Stimulated activated CD8-positive, alpha-beta memory T cell treated with anti-CD3 and anti-CD28 coated beads, Interleukin-4, amount 100 ng/mL, for 1 hour (primary cell): ENCODE results near the gene TMEM140.

Source experiments
- DNase-seq, 2 donors: peaks; one replicate each; pipeline ENCODE4 v3.0.0-alpha.2; 2020; ENCODE audit warnings: low read depth in 2 of 2, low spot score in 1 of 2

Gene TMEM140

GRCh38 chr7:135192914-135193536 lies 45.2 kb downstream of the TMEM140 start:
- no peak for DNase-seq

DNA sequence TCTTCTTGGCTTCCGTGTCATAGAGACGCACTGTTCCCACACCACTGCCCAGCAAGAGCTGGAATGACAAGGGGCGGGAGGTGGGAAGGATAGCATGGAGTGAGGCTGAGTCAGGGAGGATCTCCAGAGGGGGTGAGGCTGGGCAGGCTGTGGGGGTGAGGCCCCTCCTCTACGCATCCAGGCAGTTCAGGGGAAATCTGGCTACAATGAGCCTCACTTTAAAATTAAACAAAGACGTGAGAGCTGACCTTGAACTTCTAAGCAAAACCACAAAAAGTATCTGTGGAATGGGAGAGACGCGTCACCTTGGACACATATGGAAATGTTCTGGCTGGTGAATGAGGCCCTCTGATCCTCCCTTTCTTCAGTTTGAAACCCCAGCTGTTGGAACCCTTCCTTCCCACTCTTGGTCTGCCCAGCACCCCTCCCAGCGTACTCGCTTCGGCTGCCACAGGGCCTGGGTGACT lies 45.8 kb downstream of the TMEM140 start:
- DNase-seq = no peak

DNA sequence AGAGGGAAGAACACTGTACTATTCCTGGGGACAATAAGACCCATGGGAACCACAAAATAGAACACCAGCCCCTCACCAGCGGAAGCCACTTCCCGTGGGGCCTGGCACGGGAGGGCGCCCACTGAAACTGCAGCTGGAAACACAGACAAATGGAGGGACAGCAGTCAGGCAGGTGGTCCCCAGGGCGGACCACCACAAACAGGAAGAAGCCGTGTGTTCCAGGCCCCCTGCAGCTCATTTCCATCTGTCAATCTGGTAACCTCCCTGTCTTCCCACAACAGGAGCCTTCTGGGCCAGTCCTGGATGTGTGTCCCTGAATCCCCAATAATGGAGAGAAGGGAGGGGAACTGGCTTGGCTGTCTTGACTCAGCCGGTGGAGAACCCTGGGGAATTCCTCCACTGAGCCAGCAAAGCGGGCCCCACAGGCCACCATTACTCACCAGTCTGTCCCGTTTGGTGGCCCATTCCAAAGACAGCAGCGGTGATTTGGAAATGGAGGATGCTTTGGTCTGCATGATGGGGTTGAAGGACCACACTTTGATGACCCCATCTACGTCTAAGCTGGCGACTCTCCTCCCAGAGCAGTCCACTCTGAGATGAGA lies 46.7 kb downstream of the TMEM140 start:
- DNase-seq = no peak

DNA sequence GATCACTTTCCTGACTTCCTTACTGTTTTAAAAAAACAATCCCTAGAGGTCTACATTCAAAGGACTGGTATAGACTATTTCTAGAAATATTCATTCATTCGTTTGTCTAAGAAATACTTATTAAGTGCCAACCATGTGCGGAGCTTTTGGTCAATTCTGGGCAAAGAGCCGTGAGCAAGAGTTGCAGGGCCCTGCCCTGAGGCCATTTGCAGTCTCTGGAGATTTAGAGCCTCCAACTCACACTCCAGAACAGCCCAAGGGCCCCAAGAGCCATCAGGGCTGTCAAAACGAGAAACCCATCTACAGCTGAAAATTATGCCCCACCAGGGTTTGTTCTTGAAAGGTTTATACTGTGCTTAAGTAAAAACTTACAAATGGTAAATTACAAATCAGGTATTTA lies 47.3 kb downstream of the TMEM140 start:
- DNase-seq = no peak

DNA sequence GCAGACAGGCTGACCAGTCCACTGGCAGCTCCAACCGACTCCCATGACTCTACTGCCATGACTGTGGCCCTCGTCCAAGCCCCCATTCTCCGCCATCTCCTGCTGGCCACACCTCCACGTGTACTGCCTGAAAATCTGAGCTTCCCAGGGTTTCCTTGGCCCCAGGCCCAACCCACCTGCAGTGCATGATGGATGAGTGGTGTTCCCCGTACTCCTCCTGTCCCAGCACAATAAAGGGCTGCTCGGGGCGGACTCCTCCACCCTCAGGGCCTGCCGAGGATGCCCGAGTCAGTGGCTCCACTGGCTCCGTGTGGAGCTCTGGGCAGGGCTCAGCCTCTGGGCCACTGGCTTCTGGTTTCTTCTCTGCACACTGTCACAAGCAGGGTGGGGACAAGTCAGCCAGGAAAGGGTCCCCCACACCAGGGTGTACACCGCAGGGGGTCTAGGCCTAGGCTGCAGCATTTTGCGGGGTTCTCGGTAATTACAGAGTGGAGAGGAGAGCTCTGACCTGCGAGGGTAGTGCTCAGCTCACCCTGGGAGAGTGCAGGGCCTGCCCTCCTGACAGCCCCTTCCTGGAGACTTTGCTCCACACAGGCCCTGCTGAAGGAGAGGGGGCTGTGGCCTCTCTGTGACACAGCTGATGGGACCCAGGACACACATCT lies 48.2 kb downstream of the TMEM140 start:
- no peak for DNase-seq

- DNase-seq = no peak
These were observed 49.5 kb downstream of the TMEM140 start for GRCh38 chr7:135197343-135197742.

DNA sequence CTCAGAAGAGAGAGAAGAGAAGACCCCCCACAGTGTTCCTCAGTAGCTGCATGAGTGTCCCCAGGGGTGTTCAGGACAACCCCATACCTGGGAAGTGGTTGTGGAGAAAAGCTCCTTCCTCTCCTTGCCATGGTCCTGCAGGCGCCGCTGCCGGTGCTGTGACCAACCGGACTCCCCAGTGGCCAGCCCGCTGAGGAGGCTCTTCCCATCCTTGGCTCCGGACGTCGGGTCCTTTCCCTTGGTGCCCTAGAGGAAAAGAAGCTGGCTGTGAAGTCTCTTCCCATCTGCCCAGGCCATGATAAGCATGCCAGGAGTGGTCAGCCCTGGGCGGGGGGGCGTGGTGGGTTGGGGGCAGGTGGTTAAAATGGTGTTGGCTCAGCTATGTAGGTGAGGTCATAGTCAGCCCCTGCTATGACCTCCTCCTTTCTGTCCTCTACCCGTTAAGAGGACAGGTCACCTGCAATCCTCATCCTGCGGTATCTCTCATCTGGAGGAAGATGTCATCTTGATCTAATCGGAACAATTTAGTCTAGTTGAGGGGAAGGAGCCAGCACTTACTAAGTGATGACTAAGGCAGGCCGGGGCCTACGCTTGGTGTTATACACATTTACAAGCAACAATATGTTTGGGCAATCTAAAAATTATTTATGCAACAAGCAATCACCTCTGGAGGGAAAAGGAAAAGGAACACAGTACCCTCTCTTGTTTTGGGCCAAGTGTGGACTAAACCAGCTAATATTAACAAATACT lies 50.2 kb downstream of the TMEM140 start:
- DNase-seq = no peak

DNA sequence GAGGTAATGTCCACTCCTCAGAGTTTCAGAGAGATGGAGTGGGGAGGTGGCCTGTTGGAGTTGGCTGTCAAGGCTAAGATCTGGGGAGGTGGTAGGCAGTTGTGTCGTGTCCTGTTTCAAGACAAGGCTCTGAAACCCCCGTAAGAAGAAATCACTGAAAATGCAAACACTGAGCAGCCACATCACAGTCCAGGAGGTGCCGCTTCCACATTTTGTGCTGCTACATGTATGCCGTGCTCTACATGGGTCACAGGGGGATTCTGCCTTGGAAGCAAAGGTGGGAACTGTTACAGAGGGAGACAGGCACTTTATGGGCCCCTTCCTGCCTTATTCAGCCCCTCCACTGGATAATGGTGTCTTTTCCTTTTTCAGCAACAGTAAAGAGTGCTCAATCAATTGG lies 51.6 kb downstream of the TMEM140 start:
- no peak for DNase-seq

- DNase-seq = no peak
These were observed 53.0 kb downstream of the TMEM140 start for GRCh38 chr7:135200821-135201331.

DNA sequence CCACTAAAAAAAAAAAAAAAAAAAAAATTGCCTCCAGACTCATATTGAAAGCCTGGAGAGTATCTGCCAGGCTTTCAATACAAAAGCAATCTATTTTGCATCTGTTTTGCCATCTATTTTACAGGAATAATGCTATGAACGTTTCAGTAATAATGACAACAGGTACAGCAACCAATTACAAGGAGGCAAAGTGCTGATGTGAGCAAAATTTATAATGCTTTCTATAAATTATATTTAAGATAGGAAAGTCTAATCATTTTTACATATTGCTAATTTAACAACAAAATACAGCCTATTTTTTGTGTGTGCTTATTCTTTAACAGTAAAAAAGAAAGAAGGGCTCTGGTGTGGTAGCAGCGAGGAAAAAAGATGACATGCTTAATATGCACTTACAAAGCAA lies 53.5 kb downstream of the TMEM140 start:
- DNase-seq = no peak

- DNase-seq = no peak
These were observed 56.5 kb downstream of the TMEM140 start for GRCh38 chr7:135204341-135204749.

- no peak for DNase-seq
These were observed 57.0 kb downstream of the TMEM140 start for GRCh38 chr7:135204876-135205275.

DNA sequence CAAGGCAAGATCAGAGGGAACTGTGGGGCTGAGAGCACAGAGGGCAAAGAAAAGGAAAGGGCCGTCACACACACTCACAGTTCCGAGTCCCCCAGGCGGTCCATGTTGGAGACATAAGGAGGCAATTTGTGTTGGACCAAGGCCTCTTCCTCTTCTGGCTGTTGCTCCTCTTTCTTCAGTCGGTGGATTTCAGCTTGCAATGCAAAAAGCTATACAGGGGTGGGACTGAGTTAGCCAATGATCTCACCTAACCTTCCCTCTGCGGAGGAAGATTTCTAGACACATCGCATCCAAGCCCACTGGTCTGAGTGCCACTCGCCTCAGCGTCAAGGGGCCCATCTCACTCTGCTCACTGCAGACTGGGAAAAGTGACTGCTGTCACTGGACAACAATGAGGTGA lies 58.0 kb downstream of the TMEM140 start:
- no peak for DNase-seq

DNA sequence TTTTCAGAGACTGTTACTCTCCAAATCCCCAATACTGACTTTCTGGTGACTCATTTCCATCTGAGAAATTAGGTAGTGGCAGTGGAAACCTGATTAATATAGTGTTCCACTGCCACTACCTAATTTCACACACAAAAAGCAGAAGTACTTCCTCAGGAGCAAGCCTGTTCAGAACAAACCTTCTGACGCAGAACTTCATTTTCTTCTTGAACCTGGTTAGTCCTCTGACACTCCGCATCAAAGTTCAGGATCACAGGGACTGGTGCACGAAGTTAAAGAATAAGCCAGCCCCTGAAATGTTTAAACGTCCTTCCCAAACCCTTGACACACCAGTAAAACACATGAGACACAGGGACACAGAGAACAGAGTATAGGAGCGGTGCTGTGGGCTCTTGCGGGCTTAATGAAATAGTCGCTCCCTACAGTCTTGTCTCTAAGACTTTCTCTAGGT lies 59.1 kb downstream of the TMEM140 start:
- no peak for DNase-seq

DNA sequence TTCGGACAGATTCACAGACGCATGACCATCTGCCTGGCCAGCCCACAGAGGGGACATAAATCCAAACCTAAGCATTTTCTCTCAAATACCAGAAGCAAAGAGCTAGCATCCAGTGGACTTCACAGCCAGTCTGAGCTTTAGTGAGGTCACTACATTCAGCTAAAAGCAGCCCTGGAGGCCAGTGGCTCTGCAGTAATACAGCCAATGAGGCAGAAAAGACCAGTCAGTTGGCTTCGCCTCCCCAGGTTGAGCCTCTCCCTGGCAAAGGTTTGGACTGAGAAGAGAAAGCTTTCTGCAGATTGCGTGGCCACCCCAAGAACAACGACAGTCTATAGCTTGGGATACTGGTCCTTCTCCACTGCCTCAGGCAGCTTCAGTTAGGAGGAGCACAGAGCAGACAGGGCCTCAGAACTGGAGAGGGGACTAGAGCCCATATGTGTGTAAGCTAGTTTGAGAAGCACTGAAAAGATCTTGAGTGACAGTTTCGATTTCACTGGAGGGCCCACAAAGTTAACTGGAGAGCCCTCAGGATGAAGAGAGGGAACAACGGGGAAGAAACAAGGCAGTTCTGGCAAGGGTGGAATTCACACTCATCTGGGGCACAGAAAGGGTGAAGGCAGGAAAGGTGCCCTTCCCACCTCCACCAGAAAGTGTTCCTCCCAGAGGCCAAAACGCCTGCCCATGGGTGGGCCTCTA lies 59.7 kb downstream of the TMEM140 start:
- no peak for DNase-seq

DNA sequence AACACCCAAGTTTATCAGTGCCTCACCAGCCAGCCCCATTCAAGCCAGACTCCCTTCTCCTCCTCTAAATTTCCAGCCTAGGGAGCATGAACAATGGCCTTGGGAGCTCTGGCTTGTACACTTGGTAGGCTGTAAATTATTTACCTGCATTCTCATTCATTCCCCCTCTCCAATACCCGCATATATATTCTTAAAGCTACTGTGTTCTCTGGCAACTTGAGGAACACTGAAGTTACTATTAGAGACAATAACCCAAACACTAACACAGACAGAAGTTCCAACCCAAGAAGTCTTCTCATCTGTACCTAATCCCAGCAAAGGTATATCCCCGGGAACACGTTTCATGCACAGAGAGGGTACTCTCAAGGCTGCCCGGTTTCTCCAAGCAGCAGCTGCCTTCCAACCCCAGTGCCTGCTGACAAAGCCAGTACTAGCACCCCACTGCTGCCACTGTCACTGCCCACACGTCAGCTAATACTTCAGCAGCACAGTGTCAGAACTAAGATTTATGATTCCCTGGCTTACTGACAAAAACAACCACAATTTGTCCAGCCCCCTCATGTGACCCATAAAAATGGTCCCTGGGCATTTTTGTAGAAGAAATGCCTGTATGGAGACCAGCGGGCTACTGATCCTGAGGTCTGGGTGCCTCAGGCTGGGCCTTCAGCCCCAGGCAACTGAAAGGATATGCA lies 60.4 kb downstream of the TMEM140 start:
- no peak for DNase-seq

GRCh38 chr7:135209225-135209834 lies 61.5 kb downstream of the TMEM140 start:
- DNase-seq = no peak

- DNase-seq = no peak
These were observed 63.0 kb downstream of the TMEM140 start for GRCh38 chr7:135210888-135211178.

GRCh38 chr7:135211179-135211945 lies 63.5 kb downstream of the TMEM140 start, which contains the start of gene WDR91:
WDR91 (minus strand) TSS chr7:135211526; CDS start chr7:135211502, 24 bp downstream.
- peak; percentile 88 to 95 for DNase-seq
